HG02973 (cell line): ENCODE results near the gene COL15A1.
"Not testable (repeated sequence)": the region's sequence is repeated elsewhere in the genome, so short reads cannot be mapped to it uniquely, and the experiment has no call there.

Source experiments
- ATAC-seq: cut with Tn5 transposase; IDR thresholded peaks from one replicate; pipeline ENCODE4 v1.9.1; 2021; ENCODE audit warnings: moderate library complexity; ENCODE audit not compliant: unreplicated experiment

The COL15A1 gene

DNA sequence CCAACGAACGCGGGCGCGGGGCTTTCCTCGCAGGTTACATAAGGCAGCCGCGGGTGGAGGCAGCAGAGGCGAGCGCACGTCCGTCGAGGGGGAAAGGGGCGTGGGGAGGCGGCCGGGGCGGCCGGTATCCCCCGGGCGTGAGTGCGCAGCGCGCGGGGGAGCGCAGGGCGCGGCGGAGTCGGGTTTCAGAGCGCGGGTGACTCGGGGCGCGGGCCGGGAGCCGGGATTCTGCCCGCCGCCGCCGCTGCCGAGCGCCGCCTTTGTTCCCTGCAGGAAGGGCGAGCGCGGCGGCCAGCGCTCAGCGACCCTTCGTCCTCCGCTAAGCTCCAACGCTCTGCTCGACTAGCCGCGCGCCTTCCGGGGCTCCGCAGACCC, at the start of gene COL15A1:
COL15A1 (plus strand) TSS at position 226 of the 375 bp plus-strand sequence. CDS start 155 bp downstream, outside the sequence.
- no peak for ATAC-seq

DNA sequence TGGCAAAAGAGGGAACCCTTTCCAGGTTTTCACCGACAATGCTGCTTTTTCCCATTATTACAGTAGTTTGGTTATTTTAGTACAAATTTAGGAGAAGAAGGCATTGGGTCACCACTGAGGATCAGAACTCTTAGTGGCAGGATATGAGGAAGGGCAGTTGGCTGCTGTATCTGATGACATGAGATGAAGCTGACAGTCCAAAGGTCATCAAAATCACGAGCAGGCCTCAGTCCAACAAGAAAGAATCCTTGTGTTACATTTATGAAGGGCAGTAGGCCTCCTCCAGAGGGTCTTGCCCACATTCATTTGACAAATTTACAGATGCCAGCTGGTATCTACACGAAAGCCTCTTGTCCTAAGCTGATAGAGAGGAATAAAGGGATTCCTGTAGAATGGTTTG, 49.5 kb upstream of the COL15A1 start:
- no peak for ATAC-seq

DNA sequence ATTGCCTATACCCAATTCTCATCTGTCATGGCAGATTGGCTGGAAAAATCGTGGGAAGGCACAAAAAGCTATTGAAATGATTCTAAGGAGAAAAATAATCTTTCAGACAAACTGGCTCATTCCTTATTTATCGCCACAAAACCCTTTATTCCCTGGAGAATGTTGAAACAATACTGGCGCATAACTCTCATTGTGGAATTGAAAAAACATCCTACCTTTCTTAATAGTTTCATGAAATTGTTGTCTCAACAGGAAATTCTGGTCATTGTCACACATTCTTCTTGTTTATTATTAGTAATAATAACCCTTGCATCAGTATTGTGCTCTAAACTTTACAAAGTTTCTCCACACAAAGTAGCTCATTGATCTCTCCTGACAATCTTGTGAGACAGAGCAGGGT, 48.9 kb upstream of the COL15A1 start:
- no peak for ATAC-seq

DNA sequence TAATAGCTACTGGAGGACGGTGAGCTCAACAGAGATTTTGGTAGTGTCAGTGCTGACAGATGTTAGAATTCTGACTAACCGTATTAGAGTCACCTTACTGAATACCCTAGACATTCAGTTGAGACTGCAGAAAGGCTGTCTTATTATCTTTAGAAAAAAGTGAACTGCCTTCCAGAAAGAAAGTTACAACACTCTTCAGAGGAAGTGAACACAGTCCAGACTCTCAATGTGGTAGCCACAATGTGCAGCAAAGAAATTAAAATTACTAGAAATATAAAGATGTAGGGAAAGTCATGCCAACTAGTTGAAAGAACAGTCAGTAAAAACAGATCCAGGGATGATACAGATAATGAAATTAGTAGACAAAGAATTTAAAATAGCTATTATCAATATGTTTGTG, 47.1 kb upstream of the COL15A1 start:
- ATAC-seq = no peak

DNA sequence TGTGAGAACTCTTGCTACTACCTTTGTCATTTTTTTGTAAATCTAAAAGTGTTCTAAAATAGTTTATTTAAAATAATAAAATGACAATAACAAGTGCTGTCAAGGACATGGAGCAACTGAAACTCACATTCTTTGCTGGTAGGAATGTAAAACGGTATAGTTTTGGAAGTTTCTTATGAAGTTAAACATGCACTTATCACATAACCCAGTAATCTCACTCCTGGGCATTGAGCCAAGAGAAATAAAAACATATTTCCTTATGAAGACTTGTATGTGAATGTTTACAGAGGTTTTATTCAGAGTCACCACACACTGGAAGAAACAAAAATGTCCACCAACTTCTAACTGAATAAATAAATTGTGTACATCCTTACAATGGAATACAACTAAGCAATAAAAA, 46.0 kb upstream of the COL15A1 start:
- no peak for ATAC-seq

DNA sequence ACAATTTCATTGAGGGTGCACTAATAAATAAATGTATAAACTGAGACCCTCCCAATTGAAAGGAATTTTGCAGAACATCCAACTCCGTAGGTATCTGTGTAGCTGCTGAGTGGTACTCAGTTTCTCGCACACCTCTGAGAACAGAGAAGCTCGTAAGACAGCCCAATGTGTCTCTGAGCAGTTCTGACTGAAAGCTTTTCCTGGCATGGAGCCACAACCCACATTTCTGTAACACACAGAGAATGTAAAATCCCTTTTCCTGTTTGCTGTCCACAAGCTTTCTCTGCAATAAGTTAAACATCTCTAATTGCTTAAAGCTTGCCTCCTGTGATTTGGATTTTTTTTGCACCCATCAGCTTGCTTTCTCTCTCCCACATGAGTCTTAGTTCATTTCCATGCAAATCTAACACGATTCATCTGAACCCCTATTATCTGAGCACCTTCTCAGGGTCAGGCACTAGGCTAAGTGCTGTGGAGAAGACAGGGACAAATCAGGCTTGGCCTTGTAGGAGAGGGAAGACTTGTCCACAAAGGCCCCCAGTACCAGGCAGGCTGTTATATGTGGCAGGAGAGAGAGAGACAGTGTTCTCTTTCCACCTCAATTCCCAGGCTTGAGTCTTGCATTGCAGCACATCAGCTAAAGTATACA, 44.2 kb upstream of the COL15A1 start:
- ATAC-seq = no peak

DNA sequence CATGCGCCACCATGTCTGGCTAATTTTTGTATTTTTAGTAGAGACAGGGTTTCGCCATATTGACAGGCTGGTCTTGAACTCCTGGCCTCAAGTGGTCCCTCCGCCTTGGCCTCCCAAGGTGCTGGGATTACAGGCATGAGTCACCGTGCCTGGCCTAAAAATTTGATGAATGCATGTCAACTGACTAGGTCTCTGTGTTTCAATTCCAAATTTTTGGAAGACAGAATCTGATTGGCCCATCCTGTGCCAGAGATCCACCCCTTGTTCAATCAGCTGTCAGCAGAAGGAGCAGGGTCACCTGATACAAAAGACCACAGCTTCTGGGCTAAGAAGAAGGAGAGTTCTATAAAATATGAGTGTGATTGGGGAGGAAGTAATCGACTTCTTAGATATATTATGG, 43.5 kb upstream of the COL15A1 start:
- no peak for ATAC-seq

DNA sequence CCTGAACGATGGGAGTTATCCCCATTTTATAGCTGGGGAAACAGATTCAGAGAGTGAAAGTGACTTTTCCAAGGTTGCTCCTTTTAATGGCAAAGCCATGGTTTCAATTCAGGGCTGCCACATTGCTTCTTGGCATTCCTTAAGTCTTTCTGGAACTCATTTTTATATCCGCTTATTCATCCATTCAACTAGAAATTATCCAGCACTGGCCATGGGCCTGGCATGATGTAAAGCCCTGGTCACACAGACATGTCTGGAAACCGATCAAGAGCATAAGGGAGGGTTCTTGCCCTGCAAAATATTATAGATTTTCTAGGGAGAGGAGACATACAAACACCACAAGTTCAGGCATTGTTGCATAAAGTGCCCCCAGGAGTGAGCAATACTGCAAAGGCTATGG, 43.0 kb upstream of the COL15A1 start:
- ATAC-seq = no peak

DNA sequence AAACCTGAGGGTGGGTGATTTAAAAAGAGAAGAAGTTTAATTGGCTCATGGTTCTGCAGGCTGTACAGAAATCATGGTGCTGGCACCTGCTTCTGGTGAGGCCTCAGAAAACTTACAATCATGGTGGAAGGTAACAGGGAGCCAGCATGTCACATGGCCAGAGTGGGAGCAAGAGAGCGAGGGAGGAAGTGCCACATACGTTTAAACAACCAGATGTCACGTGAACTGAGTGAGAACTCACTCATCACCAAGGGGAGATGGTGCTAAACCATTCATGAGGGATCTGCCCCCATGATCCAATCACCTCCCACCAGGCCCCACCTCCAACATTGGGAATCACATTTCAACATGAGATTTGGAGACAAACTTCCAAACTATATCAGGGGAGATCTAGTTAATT, 41.9 kb upstream of the COL15A1 start:
- not testable (repeated sequence) for ATAC-seq

DNA sequence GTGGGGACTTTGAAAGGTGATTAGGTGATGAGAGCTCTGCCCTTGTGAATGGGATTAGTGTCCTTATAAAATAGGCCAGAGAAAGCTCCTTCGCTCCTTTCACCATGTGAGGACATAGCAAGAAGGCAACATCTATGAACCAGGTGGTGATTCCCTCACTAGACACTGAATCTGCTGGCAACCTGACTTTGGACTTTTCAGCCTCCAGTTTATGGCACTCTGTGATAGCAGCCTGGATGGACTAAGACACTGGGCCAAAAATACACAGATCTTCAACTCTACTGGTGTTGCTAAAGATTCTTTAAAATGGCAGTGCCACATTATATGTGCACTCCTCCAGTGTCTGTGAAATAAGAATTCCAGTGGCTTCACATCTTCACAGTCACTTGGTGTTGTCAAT, 41.2 kb upstream of the COL15A1 start:
- no peak for ATAC-seq

DNA sequence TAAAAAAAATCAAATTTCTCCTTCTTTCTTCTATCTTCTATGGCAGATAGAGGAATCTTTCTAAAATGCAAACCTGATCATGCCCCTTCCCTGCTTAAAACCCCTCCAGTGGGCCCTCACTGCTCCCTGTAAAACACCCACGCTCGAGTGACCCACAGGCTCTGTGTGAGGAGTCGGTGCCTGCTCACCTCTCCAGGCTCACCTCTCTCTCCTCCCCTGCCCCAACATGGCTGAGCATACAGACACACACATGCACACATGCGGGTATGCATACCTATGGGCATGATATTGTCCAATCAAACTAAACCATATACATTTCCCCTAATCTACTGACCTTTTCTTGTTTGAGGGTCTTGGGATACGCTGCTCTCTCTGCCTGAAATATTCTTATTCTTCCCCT, 40.8 kb upstream of the COL15A1 start:
- no peak for ATAC-seq

DNA sequence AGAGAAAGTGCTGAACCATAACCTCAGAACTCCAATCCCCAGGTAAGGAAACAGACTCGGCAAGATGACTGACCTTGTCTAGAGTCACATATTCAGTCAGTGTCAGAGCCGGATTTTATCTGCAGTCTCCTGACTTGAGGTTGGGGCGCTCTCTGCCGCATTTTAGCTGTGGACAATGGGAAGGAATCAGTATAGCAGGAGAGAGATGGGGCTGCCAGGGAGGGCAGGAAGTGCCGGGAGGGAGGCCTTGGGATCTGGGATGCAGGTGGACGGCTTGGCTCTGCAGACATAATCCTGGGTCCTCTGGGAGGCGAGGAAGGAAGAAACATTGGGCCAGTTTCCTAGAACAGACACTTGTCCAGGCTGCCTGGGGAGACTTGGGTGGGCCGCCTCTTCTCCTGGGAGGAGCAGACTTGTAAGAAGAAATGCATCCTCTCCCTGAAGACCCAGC, 39.7 kb upstream of the COL15A1 start:
- ATAC-seq = no peak

DNA sequence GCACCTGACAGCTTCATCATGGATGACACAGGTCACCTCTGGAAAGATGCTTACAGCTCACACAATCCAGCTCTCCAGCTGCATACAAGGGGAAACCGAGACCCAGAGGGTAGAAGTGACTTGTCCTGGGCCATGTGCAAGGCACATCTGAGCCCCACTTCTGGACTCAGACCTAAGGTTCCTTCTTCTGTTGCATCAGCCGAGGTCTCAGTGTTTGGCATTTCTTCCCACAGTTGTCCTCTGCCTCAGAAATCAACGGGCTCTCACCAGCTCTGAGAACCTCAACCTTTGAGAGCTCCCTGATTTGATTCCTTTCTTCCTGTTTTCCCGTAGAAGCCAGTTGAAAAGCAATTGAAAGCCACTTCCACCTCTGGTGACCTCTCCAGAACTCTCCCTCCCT, 38.7 kb upstream of the COL15A1 start:
- ATAC-seq = no peak

DNA sequence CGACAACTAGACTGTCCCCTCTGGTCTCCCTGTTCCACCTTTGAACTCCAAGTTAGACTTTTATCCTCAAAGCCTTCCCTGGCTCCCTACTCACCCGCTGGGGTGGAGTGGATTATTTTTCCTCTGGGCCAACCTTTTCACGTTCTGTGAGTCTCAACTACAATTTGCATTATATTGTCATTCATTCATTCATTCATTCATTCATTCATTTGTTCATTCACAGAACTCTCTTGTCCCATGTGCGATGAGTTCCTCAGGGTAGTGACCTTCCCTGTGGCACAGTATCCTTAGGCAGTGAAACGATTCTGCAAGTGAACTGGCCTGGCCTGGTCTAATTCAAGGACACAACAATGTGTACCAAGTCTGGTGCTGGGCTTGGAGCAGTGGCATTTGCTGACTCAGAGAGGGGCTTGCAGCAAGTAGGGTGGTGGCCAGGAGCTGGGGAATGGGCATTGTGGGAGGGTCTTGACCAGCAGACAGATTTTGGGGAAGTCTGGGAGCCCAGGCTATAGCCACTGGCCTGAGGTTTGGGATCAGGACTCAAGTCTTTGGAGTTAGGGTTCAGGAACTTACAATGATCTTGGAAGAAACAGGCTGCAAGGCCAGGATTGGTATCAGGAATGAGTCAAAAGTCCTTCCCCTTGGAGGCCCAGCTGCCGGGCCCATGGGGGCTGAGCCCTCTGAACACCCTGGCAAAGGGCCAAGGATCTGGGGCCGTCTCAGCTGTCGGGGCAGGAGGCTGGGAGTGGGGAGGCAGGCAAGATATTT, 37.2 kb upstream of the COL15A1 start:
- ATAC-seq = no peak

DNA sequence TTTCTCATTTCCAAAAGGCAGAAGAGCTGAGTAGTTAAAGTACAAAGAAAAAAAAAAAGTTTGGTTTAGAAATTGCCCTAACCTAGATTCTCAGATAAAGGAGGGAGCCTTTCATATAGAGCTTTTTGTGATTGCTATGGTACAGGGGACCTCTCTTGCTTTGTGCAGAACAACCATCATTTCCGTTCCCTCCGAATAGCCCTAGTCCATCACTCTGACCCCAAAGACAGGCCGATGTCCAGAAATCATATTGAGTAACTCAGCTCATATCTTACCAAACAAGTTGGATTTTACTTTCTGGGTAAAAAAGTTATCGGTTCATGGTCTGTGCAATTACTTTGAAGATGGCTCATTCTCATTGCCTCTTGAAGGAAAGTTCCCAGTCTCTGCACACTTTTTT, 36.7 kb upstream of the COL15A1 start:
- ATAC-seq = no peak

DNA sequence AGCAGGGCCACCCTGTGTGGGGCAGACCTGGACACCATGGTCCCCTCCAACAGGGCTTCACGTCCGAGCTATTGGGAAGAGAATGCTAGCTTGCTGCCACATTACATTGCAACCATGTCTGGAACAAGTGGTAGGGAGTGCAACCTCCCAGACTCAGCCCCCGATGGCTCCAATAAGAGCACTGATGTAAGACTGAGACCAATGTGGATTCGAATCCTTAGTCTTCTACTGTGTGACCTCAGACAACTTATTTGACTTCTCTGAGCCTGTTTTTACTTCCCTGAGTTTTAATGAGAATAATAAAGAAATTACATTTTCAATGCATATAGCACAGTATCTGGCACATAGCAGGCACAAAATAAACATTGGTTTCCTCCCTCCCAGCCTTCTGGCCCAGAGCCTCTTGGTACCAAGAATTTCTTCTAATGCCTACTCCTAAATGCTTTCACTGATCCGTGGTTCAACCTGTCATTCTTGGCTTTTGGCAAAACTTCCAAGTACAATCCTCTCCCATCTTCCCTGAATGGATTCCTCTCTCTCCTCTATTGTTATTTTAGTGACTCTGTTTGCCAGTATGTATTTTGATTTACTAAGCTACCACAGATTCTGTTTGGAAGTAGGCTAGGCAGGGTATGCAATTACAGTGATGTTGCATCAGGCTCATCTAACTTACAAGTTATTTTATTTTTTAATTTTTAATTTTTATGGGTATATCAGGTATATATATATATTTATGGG, 34.6 kb upstream of the COL15A1 start:
- ATAC-seq = no peak

DNA sequence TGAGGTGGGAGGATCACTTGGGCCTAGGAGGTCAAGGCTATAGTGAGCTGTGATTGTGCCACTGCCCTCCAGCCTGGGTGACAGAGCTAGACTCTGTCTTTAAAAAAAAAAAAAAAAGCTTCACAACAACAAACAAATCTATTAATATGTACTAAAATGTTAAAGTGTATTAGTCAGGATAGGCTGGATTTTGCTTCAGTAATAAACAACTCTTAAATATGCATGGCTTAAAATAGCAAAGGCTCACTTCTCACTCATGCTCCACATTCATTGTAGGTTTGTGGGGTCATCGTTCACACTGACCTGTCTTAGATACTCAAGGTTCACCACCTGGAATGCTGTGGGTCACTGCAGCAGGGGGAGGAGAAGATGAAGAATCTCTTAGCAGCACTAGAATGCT, 33.8 kb upstream of the COL15A1 start:
- no peak for ATAC-seq

DNA sequence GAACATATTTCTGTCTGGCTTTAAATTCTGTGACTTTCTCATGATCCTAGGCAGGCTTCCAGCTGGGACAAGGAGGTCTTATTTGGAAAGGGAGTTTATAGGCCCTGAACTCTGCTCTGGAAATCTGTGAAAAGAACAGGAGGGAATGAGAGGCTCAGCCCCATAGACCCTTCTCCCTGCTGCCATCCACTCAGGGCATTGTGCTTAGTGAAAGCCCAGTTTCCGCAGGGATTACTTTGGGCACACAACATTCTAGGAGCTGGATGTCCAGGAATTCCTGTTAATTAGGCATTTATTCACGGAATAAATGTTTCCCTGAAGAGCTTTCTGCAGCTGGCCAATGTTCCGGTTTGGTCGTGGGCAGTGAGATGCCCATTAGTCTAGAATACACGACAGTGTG, 32.7 kb upstream of the COL15A1 start:
- no peak for ATAC-seq

DNA sequence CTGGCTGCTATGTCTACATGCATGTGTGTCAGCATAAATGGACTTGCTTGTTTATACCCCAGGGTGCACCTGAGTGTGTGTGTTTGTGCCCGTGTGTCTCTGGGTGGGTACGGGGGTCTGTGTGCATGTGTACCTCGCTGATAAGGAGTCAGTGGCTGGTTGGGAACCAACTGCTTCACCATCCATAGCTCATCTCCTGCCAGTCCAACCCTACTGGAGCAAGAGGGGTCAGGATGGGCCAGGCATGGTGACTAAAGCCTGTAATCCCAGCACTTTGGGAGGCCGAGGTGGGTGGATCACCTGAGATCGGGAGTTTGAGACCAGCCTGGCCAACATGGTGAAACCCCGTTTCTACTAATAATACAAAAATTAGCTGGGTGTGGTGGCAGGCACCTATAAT, 32.0 kb upstream of the COL15A1 start:
- ATAC-seq = not testable (repeated sequence)

DNA sequence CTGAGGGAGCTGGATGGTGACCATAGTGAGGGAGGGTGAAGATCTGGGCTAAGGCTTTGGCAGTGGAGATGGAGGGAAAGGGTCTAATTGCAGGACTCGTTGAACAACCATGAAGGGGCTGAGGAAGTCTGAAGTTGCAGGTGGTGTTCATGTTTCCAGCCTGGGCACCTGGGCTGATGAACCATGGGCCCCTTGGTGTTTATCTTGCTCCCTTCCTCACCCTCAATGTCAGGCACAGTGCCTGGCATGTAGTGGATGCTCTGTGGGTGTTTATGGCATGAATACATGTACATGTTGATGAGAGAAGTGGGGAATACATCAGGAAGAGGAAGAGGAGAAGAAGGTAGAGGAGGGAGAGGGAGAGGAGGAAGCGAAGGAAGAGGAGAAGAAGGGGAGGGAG, 31.3 kb upstream of the COL15A1 start:
- ATAC-seq = no peak

DNA sequence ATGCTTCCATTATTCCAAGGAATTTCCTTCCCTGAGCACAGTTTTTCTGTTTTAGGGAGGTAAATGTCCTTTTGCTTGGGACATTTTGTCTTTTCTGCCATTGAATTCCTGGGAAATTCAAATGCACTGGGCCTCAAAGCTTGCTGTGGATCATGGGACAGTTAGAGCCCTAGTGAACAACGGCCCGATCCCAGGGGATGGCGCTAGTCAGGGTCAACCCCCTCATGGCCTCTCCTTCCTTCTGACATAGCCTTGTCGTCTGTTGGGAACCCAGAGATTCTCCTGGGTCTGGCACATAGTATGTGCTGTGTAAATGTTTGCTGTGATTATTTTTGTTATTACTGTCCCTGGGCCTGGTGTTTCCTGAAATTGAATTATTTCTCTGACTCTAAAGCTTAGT, 30.7 kb upstream of the COL15A1 start:
- ATAC-seq = no peak

DNA sequence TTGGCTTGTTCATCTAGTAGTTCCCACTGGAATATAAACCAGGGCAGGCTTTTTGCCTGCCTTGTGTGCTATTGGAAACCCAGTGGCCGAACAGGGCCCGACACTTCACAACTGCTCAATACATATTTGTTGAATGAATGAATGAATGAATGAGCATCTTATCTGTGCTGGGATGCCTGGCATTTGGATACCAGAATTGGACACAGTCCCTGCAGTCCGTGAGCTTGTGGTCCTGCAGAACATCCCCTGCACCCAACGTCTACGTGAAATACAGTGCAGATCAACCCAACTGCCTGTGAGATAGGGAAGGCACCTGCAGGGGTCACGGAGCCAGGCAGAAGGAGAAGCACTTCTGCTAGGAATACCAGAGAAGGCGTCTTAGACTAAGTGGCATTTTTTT, 30.0 kb upstream of the COL15A1 start:
- ATAC-seq = no peak
